LHCN-M2 (cell line): ENCODE data around the gene PIK3R1. TPM values are rescaled to one million over a fixed set of nuclear protein-coding genes. Genes with fewer than 3 reads are reported as not detected.
"Not testable (repeated sequence)": the region's sequence is repeated elsewhere in the genome, so short reads cannot be mapped to it uniquely, and the experiment has no call there.

Experiments
- DNase-seq: peaks from one replicate; pipeline ENCODE4 v3.0.0-alpha.2; 2012; ENCODE audit warnings: low read depth
- total RNA-seq: library from RNA; depleted of rRNA; stranded (reverse); fragments of >200 nt; gene quantifications from 2 replicates; pipeline ENCODE4 v1.2.3, GENCODE V29; 2014

PIK3R1 gene
- total RNA-seq, 1 experiment from 2014 or later = 16.5 TPM

DNA sequence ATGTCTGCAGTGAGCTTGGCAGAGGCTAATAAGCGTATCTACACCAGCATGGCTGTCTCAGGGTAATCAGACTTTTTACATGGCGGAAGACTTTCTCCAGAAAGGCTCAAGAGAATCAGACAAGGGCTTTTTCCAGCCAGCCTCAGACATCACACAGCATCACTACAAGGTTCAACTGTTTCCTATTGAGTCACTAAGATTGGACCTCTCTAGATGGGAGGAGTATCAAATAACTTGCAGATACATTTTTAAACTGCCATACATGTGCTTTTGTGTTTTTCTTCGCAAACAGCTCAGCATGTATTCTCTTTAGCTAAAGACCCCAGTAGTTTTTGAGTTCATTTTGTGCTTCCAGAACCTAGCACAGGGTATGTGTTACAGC, 22.9 kb upstream of the PIK3R1 start:
- no peak for DNase-seq

DNA sequence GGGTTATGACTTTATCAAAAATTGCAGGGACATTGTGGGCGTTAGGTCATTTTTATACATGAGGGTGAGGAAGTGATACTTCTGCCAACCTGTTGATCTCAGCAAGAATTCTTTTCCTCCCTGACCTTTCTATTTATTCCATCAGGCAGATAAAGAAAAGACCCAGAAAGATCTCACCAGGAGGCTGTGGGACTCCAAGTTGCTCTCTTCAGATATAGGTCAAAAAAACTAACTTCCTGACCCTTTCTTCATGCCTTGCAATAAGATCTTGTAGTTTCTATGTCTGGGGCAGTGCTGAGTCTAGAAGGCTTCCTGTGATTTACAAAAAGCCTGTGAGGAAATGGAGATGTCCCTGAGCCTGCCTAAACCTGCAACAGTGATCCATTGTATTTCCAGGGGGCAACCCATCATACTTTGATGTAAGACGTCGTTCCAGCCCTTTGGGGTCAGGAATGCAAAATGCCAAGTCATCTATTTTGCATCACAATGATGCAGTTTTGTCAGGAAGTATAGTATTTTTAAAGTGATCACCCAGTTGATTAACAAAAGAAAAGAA, 22.0 kb upstream of the PIK3R1 start:
- no peak for DNase-seq

DNA sequence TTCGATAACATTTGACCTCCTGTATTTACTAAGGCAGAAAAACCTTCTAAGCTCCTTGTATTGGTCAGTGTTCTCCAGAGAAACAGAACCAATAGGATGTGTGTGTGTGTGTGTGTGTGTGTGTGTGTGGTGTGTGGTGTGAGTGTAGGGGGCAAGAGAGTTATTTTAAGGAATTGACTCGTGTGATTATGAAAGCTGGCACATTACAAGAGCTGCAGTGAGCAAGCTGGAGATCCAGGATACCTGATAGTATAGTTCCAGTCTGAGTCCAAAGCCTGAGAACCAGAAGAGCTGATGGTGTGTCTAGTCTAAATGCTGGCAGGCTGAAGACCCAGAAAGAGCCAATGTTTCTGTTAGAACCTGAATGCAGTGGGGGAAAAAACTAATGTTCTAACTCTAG, 21.2 kb upstream of the PIK3R1 start:
- no peak for DNase-seq

DNA sequence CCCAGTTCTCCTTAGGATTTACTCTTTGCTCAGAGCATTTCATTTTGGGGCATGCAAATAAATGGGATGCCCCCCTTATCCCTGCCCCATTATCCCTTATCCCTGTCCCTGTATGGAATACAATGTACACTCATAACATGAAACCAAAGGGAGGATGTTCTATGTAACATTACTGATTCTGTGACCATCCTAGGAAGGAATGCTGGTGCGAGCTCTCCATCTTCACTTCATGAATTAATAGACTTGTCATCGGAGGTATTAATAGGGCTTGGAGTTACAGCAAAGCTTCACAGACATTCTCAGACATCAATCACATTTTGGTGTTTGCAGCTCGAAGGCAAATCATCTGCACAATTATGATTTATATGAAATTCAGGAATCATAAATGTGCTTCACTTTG, 20.4 kb upstream of the PIK3R1 start:
- no peak for DNase-seq

DNA sequence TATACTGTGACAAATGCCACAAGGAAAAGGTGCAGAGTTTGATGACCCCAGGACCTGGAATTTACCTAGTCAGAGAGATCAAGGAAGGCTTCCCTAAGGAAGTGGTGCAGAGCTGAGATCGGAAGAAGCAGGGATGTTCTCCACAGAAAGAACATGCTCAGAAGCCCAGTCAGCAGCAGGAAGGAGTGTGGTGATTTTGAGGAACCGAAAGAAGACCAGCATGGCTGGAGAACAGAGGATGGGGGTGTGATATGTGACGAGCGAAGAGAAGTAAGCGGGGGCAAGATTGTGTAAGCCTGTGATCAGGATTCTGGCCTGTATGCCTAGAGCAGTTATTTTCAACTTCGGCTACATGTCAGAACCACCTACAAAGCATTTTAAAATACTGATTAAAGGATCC, 18.7 kb upstream of the PIK3R1 start:
- DNase-seq = no peak

DNA sequence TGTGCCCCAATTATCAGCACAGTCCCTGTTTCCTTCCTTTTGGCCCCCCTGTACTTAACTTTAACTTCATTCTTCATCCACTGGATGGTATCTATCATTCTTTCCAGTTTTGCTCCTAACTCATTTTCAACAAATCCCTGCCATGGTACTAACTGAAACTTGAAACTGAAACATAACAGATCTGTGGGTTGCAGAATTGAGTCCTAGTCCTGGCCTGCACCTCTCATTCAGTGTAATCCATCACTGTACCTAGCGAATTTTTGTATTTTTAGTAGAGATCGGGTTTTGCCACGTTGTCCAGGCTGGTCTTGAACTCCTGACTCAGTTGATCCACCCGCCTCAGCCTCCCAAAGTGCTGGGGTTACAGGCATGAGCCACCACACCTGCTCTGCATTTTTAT, 15.3 kb upstream of the PIK3R1 start:
- no peak for DNase-seq

DNA sequence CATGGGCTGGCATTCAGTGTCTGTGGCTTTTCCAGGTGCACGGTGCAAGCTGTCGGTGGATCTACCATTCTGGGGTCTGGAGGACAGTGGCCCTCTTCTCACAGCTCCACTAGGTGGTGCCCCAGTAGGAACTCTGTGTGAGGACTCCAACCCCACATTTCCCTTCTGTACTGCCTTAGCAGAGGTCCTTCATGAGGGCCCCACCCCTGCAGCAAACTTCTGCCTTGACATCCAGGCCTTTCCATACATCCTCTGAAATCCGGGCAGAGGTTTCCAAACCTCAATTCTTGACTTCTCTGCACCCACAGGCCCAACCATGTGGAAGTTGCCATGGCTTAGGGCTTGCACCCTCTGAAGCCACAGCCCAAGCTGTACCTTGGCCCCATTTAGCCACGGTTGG, 4.9 kb upstream of the PIK3R1 start:
- DNase-seq = not testable (repeated sequence)

DNA sequence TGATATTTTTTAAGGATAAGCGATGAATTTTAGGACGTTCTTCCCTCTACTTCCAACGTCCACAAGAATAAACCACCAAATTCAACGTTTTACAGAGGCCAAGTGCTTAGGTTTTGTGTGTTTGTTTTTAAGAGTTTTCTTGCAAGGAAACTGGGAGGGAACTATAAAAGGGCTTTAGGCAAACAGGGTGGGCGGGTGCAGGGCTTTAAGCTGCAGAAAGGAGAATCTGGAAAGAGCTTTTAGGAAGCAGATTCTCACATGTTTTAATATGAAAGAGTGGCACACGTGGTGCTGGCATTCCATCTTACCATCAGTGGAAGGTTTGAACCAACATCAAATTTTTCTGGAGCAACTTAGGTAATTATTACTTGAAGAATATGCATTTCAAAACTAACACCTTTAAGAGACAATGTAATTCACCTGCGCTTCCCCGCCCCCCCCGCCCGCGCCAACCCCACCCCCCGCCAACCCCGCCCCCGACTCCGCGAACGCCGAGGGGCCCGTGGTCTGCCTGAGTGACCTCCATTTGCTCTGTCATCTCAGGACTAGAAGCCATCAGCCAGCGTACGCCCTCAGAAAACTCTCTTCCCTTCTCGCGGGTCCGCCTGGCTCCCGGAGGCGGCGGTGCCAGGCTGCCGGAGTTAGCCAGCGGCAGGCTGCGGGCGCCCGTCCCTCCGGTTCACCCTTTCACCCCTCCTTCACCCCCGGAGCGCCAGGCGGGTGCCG, 911 bp upstream of the PIK3R1 start:
- peak; percentile 5 for DNase-seq

DNA sequence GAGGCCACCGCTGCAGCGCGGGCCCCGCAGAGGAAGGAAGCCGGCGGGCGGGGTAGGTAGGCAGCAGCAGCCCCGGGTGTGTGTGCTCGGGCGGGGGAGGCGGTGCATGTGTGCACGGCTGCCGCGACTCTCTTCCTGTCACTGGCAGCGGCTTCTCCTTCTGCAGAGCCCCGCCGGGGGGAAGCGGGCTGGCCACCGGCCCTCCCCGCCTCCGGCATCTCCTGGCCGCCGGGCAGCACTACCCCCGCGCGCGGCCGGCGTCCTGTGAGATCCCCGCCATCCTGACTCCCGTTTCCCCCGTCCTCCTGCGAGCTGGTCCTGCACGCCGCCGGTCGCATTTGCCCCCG, 315 bp downstream of the PIK3R1 start:
- no peak for DNase-seq

DNA sequence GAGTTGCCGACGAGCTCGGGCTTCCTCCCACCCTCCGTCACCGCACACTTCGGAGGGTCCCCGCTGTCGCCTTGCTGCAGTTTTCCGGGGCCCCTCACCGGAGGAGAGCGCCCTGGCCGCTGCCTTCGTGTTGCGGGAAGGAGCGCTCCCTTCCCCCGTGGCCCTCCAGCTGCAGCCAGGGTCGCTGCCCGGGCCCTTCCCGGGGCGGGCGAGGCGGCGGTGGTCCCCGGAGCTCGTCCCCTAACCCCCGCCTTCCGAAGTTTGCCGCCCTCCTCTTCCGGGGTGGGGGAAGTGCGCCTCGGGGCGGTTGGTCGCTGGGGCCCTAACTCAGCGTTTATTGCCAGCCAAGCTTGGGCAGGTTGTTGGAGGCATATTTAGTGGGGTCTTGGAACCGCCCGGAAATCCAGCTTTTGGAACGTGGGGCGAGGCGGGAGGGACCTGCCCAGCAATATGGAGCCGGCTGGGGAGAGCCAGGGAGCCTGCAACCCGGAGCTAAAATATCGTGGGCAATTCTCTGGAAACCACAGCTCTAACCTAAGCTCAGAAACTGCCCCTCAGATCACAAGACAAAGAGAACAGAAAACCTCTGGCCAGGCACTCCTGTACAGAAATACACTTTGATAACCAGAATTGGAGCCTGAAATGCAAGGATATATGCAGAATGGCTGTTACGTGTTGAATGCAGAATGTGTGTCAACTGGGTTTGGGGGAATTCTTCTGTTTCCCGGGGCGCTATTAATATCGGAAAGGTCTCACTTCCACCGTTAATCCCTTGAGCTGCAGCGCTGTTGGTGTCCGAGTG, 890 bp downstream of the PIK3R1 start:
- DNase-seq = peak; percentile 34

DNA sequence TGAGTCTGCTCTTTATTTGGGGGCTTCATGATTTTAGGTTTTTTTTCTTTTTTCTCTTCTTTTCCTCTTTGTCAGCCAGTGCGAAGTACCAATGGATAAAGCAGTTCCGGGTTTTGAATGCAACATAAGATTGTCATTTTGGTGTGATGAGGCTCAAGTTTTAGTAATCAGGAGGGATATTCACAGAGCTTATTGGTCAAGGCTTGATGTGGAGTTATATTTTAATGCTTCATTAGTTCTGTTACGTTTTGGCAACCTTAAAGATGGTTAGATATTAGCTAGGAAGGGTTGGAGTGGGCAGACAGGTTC, 1.4 kb downstream of the PIK3R1 start:
- peak; percentile 21 for DNase-seq

DNA sequence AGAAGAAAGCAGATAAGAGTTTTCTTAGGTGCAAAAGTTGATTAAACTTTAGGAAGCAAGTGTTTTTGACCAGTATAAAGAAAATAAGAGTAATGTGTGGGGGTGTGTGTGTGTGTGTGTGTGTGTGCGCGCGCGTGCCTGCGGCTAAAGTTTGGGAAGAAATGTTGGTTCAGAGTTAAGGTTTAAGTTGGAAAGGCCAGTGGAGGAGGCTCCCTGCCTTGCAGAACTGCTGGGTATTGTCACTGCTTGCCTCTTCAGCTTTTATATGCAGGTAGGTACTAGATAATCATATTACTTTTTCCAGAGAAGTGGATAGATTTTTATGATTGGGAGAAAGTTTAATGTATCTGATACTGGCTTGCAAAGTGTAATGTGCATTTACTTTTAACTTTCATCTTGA, 2.0 kb downstream of the PIK3R1 start:
- DNase-seq = peak; percentile 10

DNA sequence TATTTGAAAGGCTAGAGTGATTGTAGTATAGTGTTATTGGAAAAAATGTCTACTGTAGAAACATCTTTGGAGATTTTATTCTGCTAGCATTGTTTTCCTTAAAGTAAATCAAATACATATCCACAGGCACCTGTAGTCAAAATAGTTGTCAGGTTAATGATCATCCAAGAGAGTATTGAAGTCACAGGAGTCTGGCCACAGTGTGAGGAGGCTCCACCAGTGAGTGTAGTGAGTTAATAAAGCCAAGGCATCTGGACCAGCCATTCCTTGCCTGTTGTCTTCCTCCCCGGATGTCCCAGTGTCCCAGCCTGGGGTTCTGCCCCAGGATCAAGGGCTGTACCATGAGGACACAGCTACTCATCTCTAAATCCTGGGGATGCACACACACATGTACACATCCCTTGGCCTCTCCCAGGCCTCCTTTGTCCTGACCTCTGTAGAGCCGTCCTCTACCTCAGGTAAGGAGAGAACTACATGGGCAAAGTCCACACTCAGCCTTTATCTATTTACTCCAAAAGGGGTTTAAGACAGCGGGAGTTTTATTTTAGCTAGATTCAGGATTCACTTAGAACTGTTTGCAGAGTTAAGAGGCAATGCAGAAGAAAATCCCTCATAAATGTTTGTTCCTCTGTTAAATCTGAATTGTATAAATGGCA, 3.7 kb downstream of the PIK3R1 start:
- DNase-seq = no peak

DNA sequence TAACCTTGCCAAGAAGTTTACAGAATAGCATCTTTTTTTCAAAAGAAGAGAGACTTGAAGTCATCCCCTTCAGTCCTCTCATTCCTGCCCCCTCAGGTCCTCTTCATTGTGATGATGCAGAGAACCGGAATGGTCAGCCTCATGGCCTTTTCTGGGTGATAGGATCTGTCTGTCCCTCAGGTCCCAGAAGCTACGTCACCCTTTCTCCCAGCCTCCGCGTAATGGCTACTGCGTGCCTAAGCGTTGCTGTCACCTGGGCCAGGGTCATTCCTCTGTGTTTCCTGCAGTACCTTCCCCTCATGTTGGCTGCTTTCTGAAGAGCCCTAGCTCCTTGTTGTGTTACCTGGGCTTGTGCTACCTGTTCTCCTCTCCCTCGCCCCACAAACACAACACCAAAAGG, 4.7 kb downstream of the PIK3R1 start:
- DNase-seq = no peak

DNA sequence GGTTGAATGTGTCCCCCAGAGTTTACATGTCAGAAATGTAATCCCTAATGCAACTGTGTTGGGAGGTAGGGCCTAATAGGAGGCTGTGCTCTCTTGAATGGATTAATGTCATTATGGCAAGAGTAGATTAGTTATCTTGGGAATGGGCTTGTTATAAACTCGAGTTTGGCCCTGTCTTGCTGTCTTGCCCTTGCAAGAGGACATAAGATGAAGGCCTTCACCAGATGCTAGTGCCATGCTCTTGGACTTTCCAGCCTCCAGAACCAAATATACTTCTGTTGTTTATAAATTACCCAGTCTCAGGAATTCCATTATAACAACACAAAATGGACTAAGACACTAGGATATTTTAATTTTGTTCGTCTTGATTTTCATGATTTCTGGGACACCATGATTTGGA, 5.4 kb downstream of the PIK3R1 start:
- no peak for DNase-seq

DNA sequence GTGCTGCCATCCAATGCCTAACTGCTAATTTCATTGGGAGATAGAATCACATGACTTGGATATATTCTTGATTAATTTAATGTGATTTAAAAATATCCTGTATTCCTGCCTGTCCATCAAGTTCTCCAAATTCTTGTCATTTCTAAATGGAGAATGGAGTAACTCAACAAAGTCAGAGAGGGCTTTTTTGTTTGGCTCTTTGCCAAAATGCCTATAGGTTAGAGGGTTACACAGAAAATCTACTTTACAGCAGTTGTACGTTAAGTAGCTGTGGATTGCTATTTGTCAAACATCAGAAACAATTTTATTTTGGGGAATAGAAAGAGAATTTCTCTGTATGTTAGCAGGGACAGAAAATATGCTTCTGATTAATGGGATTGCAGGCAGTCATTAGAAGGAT, 5.9 kb downstream of the PIK3R1 start:
- DNase-seq = no peak

DNA sequence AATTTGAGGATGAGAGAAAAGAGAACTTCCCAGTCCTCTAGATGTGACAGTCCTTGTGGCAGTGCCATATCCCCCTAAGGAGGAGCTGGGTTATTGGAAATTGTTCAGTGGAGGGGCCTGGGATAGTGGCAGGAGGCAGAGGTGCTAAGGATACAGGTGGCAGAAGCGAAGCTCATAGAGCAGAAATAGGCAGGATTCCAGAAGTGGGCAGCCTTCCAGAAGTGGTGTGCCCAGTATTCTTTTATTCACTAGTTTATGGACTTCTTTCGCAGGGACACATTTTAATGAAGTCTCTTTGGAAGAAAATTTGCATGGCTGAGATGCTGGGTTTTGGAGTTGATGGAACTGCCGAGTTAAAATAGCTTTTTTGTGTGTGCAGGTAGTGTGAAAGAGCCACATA, 6.8 kb downstream of the PIK3R1 start:
- DNase-seq = no peak

DNA sequence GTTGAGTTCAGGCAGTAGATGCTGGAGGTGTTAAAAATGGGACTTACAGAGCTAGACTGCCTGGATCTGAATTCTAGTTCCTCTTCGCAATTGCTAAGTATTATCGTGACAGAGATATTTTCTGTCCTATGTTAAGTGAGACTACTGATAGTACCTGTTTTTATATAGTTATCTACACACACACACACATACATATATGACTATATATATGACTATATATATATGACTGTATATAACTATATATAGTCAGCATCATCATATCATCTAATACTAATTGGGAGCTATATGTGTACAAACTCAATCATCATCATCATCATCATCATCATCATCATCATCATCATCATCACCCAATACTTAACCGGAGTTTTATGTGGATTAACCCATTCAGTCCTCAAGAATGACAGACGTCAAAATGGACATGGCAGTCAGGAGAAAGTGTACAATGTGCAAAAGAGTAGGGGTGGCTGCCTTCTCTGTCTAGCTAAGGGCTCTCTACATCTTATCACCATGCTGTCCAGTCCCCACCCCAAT, 7.3 kb downstream of the PIK3R1 start:
- DNase-seq = no peak

DNA sequence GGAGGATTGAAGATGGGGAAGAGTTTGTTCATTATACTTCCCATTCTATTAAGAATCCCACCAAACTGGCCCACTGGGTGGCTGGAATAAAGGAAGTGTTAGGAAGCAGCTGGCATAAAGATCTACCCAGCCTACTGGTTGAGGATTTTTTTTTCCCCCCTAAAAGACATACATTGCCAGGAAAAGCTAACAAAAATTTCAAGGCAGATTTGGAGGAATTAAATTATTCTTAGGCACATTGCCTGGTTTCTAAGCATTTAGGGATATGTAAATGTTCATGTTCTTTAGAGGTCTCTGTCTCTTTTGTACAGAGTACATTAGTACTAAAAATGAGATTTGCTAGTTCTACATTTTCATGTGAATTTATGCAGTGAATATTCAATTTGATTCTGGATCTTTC, 8.3 kb downstream of the PIK3R1 start:
- no peak for DNase-seq

DNA sequence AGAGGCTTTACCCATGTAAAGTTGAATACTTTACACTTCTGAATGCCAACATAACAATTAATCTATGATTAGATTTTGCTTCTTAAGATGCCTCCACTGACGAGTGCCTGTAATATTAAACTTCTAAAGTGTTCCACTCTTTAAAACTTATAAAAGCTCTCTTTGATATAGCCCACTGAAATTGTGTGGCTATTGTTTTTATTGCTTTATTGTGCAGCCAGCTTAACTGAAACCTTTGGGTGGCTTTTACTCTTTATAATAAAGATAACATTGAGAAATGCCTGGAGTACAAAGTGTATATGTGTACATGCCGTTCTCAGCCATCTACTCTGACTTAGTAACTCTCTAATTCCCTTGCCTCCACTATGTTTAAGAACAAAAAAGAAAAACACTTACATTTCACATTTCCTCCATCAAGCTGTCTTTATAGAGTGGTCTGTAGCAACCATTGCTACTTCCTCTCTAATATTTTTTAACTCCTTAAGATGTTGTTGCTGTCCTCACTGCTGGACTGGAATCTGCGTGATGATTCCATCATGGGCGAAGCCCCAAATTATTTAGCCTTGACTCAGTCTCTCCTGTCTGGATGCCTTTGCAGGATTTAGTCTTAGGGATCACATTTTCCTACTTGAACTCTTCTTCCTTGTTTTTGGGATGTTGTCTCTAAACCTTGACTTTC, 9.1 kb downstream of the PIK3R1 start:
- peak; percentile 13 for DNase-seq

DNA sequence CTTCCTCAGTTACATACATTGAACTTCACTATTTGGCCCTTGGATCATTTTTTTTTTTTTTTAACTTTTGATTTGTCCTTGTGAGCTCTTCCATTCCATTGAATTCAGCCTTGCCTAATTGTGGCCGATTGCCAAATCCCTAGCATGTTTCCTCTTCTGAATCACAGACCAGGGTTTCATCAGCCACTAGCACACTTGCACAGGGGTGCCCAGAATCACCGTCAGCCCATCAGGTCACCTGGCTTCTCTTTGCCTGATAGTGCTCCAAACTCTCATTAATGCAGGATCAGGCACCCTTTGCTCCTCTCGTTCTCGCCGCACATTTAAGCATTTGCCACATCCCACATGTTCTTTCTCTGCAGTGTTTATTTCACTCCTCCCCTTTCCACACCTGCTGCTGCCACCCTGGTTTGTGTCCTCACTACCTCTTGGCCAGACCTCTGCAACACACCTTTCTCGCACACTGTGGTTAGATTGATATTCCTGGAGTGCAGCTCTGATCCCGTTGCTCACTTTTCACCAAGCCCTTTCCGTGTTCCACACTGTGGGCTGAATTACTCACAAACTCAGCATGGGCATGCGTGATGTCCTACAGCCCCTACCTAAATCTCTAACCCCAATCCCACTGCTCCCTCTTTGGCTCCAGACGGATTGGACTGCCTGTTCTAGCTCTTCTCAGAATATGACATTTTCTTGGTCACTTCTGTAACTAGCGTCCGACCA, 9.8 kb downstream of the PIK3R1 start:
- peak; percentile 75 for DNase-seq
